SK-N-SH treated with all-trans-retinoic acid at 6 μM for 48 hours (cell line): ENCODE measurements around the gene ATP12A.

ENCODE experiments used
- ARNTL ChIP-seq: fragments of 450-650 bp; formaldehyde crosslinking; IDR thresholded peaks from 2 replicates; pipeline ENCODE4 v1.5.0; 2020; ENCODE audit warnings: low read depth, mild to moderate bottlenecking, moderate library complexity, borderline replicate concordance
- CREB5 ChIP-seq: fragments of 250-450 bp; sonication (Bioruptor Pico); IDR thresholded peaks from 2 replicates; pipeline ENCODE4 v1.5.1; 2020; ENCODE audit warnings: low read depth, mild to moderate bottlenecking, moderate library complexity
- CSDC2 ChIP-seq: fragments of 250-450 bp; sonication (Bioruptor Pico); IDR thresholded peaks from 2 replicates; pipeline ENCODE4 v1.5.0; 2020; ENCODE audit warnings: mild to moderate bottlenecking, moderate library complexity
- CSRNP3 ChIP-seq: fragments of 250-450 bp; sonication (Bioruptor Pico); IDR thresholded peaks from 2 replicates; pipeline ENCODE4 v1.5.1; 2021; ENCODE audit warnings: mild to moderate bottlenecking, moderate library complexity
- ISL1 ChIP-seq: fragments of 250-450 bp; sonication (Bioruptor Pico); IDR thresholded peaks from 2 replicates; pipeline ENCODE4 v2.1.2; 2022; ENCODE audit warnings: mild to moderate bottlenecking, moderate library complexity
- OSR1 ChIP-seq: fragments of 250-450 bp; sonication (Bioruptor Pico); IDR thresholded peaks from 2 replicates; pipeline ENCODE4 v1.8.0; 2022; ENCODE audit warnings: moderate library complexity, mild to moderate bottlenecking, inconsistent platforms
- POU6F1 ChIP-seq: fragments of 250-450 bp; sonication (Bioruptor Pico); IDR thresholded peaks from 2 replicates; pipeline ENCODE4 v1.8.0; 2021; ENCODE audit warnings: low read depth, mild to moderate bottlenecking, moderate library complexity, borderline replicate concordance
- RARB ChIP-seq: fragments of 250-450 bp; sonication (Bioruptor Pico); IDR thresholded peaks from 2 replicates; pipeline ENCODE4 v1.8.0; 2021; ENCODE audit warnings: mild to moderate bottlenecking, moderate library complexity
- ZFP3 ChIP-seq: fragments of 250-450 bp; sonication (Bioruptor Pico); IDR thresholded peaks from 2 replicates; pipeline ENCODE4 v1.5.0; 2020; ENCODE audit warnings: mild to moderate bottlenecking, moderate library complexity
- ZFP30 ChIP-seq: fragments of 450-650 bp; formaldehyde crosslinking; IDR thresholded peaks from 2 replicates; pipeline ENCODE4 v1.5.0; 2022; ENCODE audit warnings: mild to moderate bottlenecking, moderate library complexity
- ZNF70 ChIP-seq: fragments of 450-650 bp; formaldehyde crosslinking; IDR thresholded peaks from 2 replicates; pipeline ENCODE4 v1.5.0; 2020; ENCODE audit warnings: mild to moderate bottlenecking, moderate library complexity

- no peak for TF ChIP-seq CREB5 (CRISPR knock-in tag)
- TF ChIP-seq ARNTL, result no peak
- no peak for TF ChIP-seq OSR1 (CRISPR knock-in tag)
- TF ChIP-seq CSRNP3 (CRISPR knock-in tag), result no peak
- no peak for TF ChIP-seq RARB (CRISPR knock-in tag)
- TF ChIP-seq ZFP3 (CRISPR knock-in tag), result no peak
- TF ChIP-seq ISL1 (CRISPR knock-in tag), result no peak
- TF ChIP-seq POU6F1 (CRISPR knock-in tag), result no peak
- no peak for TF ChIP-seq CSDC2
- no peak for TF ChIP-seq ZNF70 (CRISPR knock-in tag)
- TF ChIP-seq ZFP30 (CRISPR knock-in tag), result no peak
These were observed 2.1 kb upstream of the ATP12A start for GRCh38 chr13:24678151-24678550.
